Measurements from ENCODE around the gene ZNF784.

DNA sequence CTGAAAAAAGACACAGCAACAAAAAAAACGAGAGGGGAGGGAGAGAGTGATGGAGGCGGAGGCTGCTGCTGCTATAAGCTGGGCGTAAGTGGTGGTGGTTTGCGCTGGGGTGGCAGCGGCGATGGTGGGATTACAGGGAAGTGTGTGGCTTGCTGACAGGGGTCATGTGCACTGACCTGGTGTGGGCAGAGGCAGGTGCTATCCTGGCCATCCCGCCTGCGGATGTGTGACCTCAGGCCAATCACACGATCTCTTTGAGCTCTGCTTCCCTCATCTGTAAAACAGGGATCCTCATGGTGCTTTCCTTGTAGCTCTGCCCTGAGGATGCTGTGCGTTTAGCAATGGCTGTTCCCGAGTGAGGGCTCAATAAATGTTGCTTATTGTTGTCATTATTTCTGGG lies 13.2 kb upstream of the ZNF784 start:
- no peak for TF ChIP-seq CTCF (IDR thresholded peaks at IDR 0.05; ENCODE audit: insufficient read depth, low read length)
- no peak; the same call in 1 of the 2 replicates for TF ChIP-seq POLR2AphosphoS5 (IDR thresholded peaks at IDR 0.05; ENCODE audit: low read depth)
- no peak for TF ChIP-seq REST (IDR thresholded peaks at IDR 0.05; ENCODE audit: insufficient replicate concordance, low read depth)
- no peak for TF ChIP-seq GABPA (IDR thresholded peaks at IDR 0.05; ENCODE audit: low read depth)
- TF ChIP-seq SPI1 (IDR thresholded peaks at IDR 0.05; ENCODE audit: borderline replicate concordance, low read depth), result no peak

Data from HL-60 (cell line).